GM10248 (cell line): Measurements from ENCODE around the gene ANKRD13D.

Source experiments
- CTCF ChIA-PET: fragments of 300-600 bp; sonication (Branson Sonifier 250); formaldehyde crosslinking; extraction: SDS; loops from one replicate; lab custom pipeline; 2021; ENCODE audit warnings: antibody characterized with exemption; lab: Yijun Ruan, JAX
- POLR2A ChIA-PET: fragments of 350-650 bp; sonication (Branson Sonifier 250); formaldehyde crosslinking; extraction: SDS; loops from one replicate; lab custom pipeline; 2020; ENCODE audit warnings: antibody characterized with exemption; lab: Yijun Ruan, JAX
- DNase-seq: peaks from one replicate; pipeline ENCODE4 v3.0.0; 2012; ENCODE audit errors: extremely low spot score
- CTCF ChIP-seq: IDR thresholded peaks from 2 replicates; pipeline ENCODE4 v1.5.1; 2012; ENCODE audit warnings: mild to moderate bottlenecking, low read depth; ENCODE audit errors: extremely low read depth, missing control alignments, control extremely low read depth

The ANKRD13D gene

GRCh38 chr11:67320691-67321090 is 31.6 kb downstream of the ANKRD13D start:
- CTCF ChIA-PET = interaction anchor here (0.8 to 9.1 kb wide), 10 partner anchors 9 to 240 kb away, joined by 3 to 127 read pairs (median 6); partner anchors contain the start of genes GRK2 and POLD4
- TF ChIP-seq CTCF = no peak
- no peak for DNase-seq
- POLR2A ChIA-PET = no interaction called here

GRCh38 chr11:67321313-67321871 is 32.3 kb downstream of the ANKRD13D start:
- CTCF ChIA-PET = interaction anchor here (1.0 to 9.1 kb wide), 9 partner anchors 12 to 240 kb away, joined by 3 to 127 read pairs (median 6); partner anchors contain the start of genes CLCF1, GRK2 and POLD4
- POLR2A ChIA-PET = interaction anchor here (0.6 kb wide), 1 partner anchor 194 kb away, joined by 4 read pairs; no protein-coding TSS in a partner anchor
- no peak for TF ChIP-seq CTCF
- DNase-seq = no peak

GRCh38 chr11:67322049-67322448 is 32.9 kb downstream of the ANKRD13D start:
- DNase-seq = no peak
- no peak for TF ChIP-seq CTCF
- POLR2A ChIA-PET = no interaction called here
- CTCF ChIA-PET = interaction anchor here (1.0 to 9.1 kb wide), 12 partner anchors 11 to 292 kb away, joined by 3 to 127 read pairs (median 6); partner anchors contain the start of genes CLCF1, GRK2 and POLD4

GRCh38 chr11:67323526-67323925 is 34.4 kb downstream of the ANKRD13D start:
- CTCF ChIA-PET = interaction anchor here (1.0 to 8.4 kb wide), 11 partner anchors 9 to 291 kb away, joined by 3 to 127 read pairs (median 5); partner anchors contain the start of gene POLD4
- POLR2A ChIA-PET = interaction anchor here (0.9 kb wide), 1 partner anchor 24 kb away, joined by 3 read pairs; no protein-coding TSS in a partner anchor

GRCh38 chr11:67332081-67332691 is 43.1 kb downstream of the ANKRD13D start:
- CTCF ChIA-PET = interaction anchor here (1.4 to 16.8 kb wide), 7 partner anchors 9 to 51 kb away, joined by 3 to 242 read pairs (median 7); partner anchors contain the start of gene POLD4
- no peak for DNase-seq
- TF ChIP-seq CTCF = no peak
- POLR2A ChIA-PET = interaction anchor here (0.6 to 1.0 kb wide), 2 partner anchors 21 to 36 kb away, joined by 4 to 5 read pairs; partner anchors contain the start of gene POLD4

More at GRCh38 chr11:67323526-67323925, 34.4 kb downstream of the ANKRD13D start:
- no peak for DNase-seq
- no peak for TF ChIP-seq CTCF

GRCh38 chr11:67337257-67337656 is 48.2 kb downstream of the ANKRD13D start:
- ChIA-PET POLR2A (interaction anchor here (0.6 kb wide), 1 partner anchor 49 kb away, joined by 5 read pairs; no protein-coding TSS in a partner anchor), CTCF (interaction anchor here (1.5 to 16.8 kb wide), 5 partner anchors 9 to 44 kb away, joined by 4 to 242 read pairs (median 17); partner anchors contain the start of gene POLD4)
- DNase-seq = no peak
- TF ChIP-seq CTCF = no peak
